T-helper 1 cell treated with Interleukin-12 subunit alpha and Interleukin-12 subunit beta and Interleukin-4 antibody, amounts not matched to agents 30 ng/mL and 1 ng/mL, for 36 hours (primary cell): ENCODE data around the gene HSF2. TPM values are rescaled to one million over a fixed set of nuclear protein-coding genes. Genes with fewer than 3 reads are reported as not detected.

Source experiments
- intact Hi-C: fragments of 100-400 bp; cut with micrococcal nuclease; formaldehyde crosslinking; loops from one replicate; pipeline ENCODE4 v1.15.1; 2024
- total RNA-seq: library from RNA; stranded (reverse); gene quantifications from 2 replicates; pipeline ENCODE4 v1.2.3, GENCODE V29; 2022

Gene HSF2
- total RNA-seq, 1 donor from 2014 or later, result 10.6 TPM

DNA sequence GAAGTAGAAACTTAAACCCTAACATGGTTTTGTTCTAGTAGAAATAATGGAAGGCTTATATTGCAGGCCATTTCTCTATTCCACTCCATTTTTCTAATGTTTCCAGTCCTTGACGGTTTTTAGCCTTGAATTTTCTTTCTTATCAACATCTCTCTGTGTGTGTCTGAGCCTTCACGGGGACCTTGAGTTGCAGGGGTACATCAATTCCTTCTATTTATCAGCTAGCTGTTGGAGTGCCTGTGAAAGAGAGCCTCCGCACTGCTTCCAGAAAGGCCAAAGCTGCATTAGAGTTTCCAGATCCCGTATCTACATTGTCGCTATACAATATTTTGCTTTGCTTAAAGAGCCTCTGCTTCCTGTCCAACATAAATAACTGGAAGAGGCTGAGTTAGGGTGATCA, 5.4 kb upstream of the HSF2 start:
- intact Hi-C loops, result loop anchor here (10.0 kb wide), 2 partner anchors 361 to 441 kb away; no protein-coding TSS in a partner anchor

GRCh38 chr6:122399055-122399347, 451 bp upstream of the HSF2 start:
- intact Hi-C loops, result loop anchor here (1.0 to 10.0 kb wide), 8 partner anchors 9 to 1064 kb away; partner anchors contain the start of genes PKIB, SERINC1 and TBC1D32

DNA sequence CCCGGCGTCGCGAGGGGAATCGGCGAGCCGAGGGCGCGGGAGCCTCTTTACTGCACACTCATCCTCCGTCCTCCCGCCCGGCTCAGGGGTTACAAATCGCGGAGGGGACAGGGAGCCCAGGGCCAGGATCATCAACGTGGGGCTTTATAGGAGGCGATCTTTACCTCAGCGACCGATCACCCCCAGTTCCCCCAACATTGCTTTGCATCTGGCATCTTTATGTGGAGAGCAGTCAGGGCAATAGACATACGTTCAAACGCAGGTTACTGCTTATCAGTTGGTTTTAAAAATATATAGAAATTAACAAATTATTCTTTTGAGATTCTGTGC, 634 bp downstream of the HSF2 start:
- intact Hi-C loops, result no loop called here

- intact Hi-C loops, result no loop called here
Observed at GRCh38 chr6:122400462-122401089, 1.1 kb downstream of the HSF2 start.

DNA sequence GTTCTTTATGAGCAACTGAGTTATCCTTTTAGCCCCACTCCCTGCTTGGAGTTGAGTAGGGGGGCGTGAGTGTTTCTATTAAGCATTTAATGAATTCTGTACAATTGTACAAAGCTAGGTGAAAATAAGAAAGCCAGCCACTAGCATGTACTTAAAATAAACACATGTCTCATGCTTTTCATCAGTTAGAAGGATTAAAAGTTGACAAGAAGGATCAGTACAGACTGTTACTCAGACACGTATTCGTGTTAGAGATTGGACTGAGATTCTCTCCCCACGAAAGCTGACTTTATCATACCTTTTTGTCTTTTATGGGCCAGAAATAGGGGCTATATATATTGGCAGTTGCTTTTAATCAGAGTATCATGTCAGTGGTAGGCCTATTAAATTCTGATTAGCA, 1.7 kb downstream of the HSF2 start:
- intact Hi-C loops, result no loop called here

GRCh38 chr6:122404444-122404843, 5.0 kb downstream of the HSF2 start:
- intact Hi-C loops, result no loop called here

DNA sequence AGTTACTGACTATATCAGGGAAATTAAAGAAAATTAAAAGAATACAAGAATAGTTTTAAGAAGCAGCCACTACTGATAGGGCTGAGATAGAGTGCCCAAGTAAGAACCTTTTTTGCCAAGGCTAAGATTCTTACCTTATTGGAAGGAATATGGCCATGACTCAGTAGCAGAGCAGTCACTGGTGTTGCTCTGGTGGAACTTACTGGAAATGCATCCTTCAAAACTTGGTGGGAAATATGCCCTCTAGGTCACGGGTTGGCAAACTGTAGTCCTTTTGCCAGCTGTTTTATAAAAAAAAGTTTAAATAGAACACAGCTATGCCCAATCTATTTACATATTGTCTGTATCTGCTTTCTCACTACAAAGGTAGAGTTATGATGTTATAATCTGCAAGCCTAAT, 6.0 kb downstream of the HSF2 start:
- intact Hi-C loops, result no loop called here

GRCh38 chr6:122406187-122406586, 6.7 kb downstream of the HSF2 start:
- intact Hi-C loops, result no loop called here

DNA sequence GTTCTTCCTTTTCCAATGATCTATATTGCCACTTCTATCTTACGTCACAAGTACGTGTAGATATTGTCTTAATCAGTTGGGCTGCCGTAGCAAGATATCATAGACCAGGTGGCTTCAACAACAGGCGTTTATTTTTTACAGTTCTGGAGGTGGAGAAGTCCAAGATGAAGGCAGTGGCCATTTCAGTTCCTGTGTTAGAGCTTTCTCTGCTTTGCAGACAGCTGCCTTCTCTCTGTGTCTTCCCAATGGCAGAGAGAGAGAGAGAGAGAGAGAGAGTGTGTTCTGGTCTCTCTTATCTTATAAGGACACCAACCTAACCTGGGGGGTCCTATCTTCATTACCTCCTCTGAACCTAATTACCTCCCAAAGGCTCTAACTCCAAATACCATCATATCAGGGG, 8.3 kb downstream of the HSF2 start:
- intact Hi-C loops, result loop anchor here (1.0 kb wide), 2 partner anchors 8 to 64 kb away; partner anchors contain the start of genes HSF2 and SERINC1

DNA sequence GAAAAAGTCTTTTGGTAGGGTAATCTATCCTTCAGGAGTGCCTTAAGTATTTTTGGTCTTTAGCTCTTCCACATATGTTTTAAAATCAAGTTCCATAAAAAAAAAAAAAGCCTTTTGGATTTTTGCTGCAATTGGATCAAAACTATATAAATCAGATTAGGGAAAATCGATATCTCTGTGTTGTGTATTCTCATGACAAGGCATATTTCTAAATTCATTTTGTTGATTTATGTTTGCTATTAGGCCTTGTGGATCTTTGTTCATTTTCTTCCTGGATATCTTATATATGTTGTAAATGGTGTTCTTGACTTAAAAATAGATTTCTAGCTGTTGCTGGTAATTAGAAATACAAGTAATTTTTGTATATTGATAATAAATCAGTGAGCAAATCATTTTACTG, 8.8 kb downstream of the HSF2 start:
- intact Hi-C loops, result loop anchor here (1.0 kb wide), 2 partner anchors 9 to 63 kb away; partner anchors contain the start of genes HSF2 and SERINC1

DNA sequence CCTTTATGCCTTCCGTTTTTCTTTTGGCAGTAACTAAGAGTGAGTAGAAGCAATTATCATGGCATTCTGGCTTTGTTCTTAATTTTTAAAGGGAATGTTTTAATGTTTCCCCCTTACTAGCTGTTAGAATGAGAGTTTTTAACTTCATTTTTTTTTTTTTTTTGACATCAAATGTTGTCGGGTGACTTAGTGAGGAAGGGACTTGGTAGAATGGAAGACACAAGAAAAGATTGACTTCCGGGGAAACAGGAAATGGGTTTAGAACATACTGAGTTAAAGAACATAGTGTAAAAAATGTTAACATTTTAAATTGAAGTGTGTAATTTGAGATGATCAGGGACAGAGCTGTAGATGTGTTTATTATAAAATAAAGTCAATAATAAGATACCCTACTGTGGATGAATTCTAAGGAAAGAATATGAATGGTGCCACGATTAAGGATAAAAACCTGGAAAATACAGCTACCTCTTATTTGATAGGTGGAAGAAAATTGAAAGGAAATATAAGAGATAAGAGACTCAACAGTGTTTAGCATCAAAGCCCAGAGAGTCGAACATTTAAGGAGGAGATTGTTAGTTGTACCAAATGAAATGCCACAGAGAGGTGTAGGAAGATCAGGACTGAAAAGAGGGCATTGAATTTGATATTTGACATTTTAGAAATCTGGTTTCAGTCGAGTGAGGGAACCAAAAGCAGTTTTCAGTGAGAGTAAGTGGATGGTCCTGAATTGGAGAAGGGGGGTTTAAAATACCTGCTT, 9.4 kb downstream of the HSF2 start:
- intact Hi-C loops, result loop anchor here (1.0 kb wide), 2 partner anchors 10 to 62 kb away; partner anchors contain the start of genes HSF2 and SERINC1

DNA sequence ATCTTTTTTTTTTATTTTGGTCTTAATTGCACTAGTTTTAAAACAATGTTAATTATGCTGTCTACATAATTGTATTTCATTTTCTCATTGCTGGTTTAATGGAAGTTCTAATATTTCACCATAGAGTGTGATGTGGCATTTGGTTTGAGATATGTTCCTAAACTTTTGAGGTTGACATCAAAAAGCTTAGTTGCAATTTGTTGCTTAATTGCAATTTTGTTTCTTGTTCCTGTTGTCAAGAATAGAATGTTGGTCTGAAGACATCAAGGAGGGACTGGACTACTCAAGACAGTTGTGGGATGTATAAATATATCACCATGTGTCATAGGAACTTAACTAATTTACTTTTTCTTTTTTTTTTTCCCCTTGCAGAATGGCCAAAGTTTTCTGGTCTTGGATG, 12.5 kb downstream of the HSF2 start:
- intact Hi-C loops, result no loop called here

GRCh38 chr6:122416825-122417224, 17.4 kb downstream of the HSF2 start:
- intact Hi-C loops, result no loop called here

GRCh38 chr6:122422003-122422402, 22.6 kb downstream of the HSF2 start:
- intact Hi-C loops, result no loop called here

DNA sequence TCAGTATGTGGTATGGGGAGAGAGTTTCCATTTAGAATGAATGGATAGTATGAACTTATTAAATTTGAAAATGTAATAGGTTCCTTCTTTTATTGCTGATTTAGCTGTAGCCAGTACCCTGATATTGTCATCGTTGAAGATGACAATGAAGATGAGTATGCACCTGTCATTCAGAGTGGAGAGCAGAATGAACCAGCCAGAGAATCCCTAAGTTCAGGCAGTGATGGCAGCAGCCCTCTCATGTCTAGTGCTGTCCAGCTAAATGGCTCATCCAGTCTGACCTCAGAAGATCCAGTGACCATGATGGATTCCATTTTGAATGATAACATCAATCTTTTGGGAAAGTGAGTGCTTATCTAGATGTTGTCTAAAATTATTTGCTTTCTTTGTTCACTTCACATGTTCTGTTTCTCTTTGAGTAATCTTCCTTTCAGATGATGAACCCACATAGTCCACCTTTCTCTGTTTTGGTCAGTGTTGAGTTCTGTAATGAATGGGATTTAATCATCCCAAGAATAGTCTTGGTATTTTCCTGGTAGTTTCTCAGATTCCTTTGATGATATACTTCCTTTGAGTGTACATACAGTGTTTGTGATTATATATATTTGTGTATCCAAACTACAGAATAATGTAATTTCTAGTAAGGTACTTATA, 23.3 kb downstream of the HSF2 start:
- intact Hi-C loops, result no loop called here

DNA sequence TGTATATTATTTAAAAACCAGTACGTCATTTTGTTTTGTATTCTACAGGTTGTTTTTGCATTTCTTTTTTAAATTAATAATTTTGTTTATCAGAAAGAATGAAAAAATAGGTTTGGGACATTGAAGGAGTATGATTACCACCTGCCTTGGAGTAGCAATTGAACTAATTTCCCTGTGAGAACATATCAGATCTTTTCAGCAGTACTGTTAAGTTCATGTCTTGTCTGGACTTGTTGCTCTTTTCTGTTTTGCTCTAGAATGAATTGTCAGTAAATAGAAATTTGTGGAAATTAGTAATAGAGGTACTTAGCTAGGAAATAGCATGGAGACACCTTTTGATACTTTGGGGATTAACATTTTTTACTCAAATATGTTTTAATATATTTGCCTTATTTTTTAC, 24.3 kb downstream of the HSF2 start:
- intact Hi-C loops, result no loop called here

- intact Hi-C loops, result no loop called here
Observed at GRCh38 chr6:122426597-122426996, 27.1 kb downstream of the HSF2 start.

DNA sequence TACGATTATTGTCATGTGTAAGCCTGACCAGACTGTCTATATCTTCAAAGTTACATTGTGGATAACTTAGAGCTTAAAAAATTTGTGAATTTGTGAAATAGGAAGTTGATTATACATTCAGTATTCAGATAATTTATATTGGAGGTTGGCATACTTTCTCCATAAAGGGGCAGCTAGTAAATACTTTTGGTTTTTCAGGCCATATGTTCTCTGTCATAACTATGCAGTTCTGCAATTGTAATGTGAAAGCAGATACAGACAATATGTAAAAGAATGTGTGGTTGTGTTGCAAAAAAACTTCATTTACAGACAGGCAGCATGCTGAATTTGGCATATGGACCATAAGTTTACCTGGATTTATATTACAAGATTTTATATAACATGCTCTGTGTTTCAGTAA, 29.3 kb downstream of the HSF2 start:
- intact Hi-C loops, result no loop called here

GRCh38 chr6:122429323-122429722, 29.9 kb downstream of the HSF2 start:
- intact Hi-C loops, result no loop called here

- intact Hi-C loops, result no loop called here
Observed at GRCh38 chr6:122431780-122432179, 32.3 kb downstream of the HSF2 start.

- intact Hi-C loops, result no loop called here
Observed at GRCh38 chr6:122432816-122433215, 33.4 kb downstream of the HSF2 start.

GRCh38 chr6:122438975-122439374, 39.5 kb downstream of the HSF2 start:
- intact Hi-C loops, result no loop called here

GRCh38 chr6:122445274-122445673, 45.8 kb downstream of the HSF2 start:
- intact Hi-C loops, result no loop called here
